Liver (tissue), 9 donors: ENCODE measurements around the gene CDH6. TPM values are rescaled to one million over a fixed set of nuclear protein-coding genes. Genes with fewer than 3 reads are reported as not detected.
A peak's percentile ranks its signal among the peaks of the same experiment; 100 is the strongest.

Experiments
- DNase-seq: peaks from one replicate; pipeline ENCODE4 v3.0.0-alpha.2; 2017; ENCODE audit warnings: low spot score
- H3K27ac ChIP-seq, 2 donors: one replicate each; pipeline ENCODE4 v1.7.0; 2013; ENCODE audit warnings: inconsistent platforms in 2 of 2, low read length in 2 of 2, control low read depth in 1 of 2, low read depth in 1 of 2, mild to moderate bottlenecking in 1 of 2
- H3K27me3 ChIP-seq, 4 donors: one replicate each; pipeline versions ENCODE4 v1.6.1 to v1.7.0; 2013; ENCODE audit warnings: low read length in 3 of 4, inconsistent platforms in 1 of 4, mild to moderate bottlenecking in 1 of 4, moderate library complexity in 1 of 4; ENCODE audit not compliant: control insufficient read depth in 4 of 4, insufficient read depth in 4 of 4
- H3K36me3 ChIP-seq, 4 donors: one replicate each; pipeline versions ENCODE4 v1.6.1 to v1.7.0; 2013; ENCODE audit warnings: low read length in 3 of 4, mild to moderate bottlenecking in 3 of 4, low read depth in 1 of 4, moderate library complexity in 1 of 4; ENCODE audit not compliant: control insufficient read depth in 4 of 4, insufficient read depth in 3 of 4
- H3K4me1 ChIP-seq, 4 donors: one replicate each; pipeline versions ENCODE4 v1.6.1 to v1.7.0; 2013; ENCODE audit warnings: low read length in 3 of 4, mild to moderate bottlenecking in 3 of 4, moderate library complexity in 1 of 4; ENCODE audit not compliant: control insufficient read depth in 4 of 4, insufficient read depth in 4 of 4
- H3K4me3 ChIP-seq, 3 donors: one replicate each; pipeline versions ENCODE4 v1.6.1 to v1.7.0; 2013; ENCODE audit warnings: low read length in 3 of 3, control low read depth in 1 of 3, low read depth in 1 of 3, mild to moderate bottlenecking in 1 of 3
- H3K9ac ChIP-seq, 2 donors: one replicate each; pipeline ENCODE4 v1.7.0; 2013; ENCODE audit warnings: low read length in 2 of 2, mild to moderate bottlenecking in 2 of 2, moderate library complexity in 2 of 2, control low read depth in 1 of 2, low read depth in 1 of 2
- H3K9me3 ChIP-seq, 4 donors: one replicate each; pipeline versions ENCODE4 v1.6.1 to v1.7.0; 2013; ENCODE audit warnings: low read length in 3 of 4; ENCODE audit not compliant: control insufficient read depth in 4 of 4
- ATF3 ChIP-seq: IDR thresholded peaks from 2 replicates; pipeline ENCODE4 v1.6.1; 2016; ENCODE audit warnings: antibody characterized with exemption
- CTCF ChIP-seq: fragments of 150-350 bp; IDR thresholded peaks from 2 replicates; pipeline ENCODE4 v1.5.1; 2017; ENCODE audit warnings: improper control_type of control experiment, low read depth, low read length; ENCODE audit not compliant: missing input control
- EGR1 ChIP-seq, 2 donors: IDR thresholded peaks; 2 replicates each; pipeline ENCODE4 v1.6.1; 2016 to 2018; ENCODE audit warnings: antibody characterized with exemption in 2 of 2, low read depth in 2 of 2
- FOXA1 ChIP-seq: IDR thresholded peaks from 2 replicates; pipeline ENCODE4 v1.6.1; 2016; ENCODE audit warnings: antibody characterized with exemption
- FOXA2 ChIP-seq: IDR thresholded peaks from 2 replicates; pipeline ENCODE4 v1.6.1; 2016; ENCODE audit warnings: antibody characterized with exemption
- GABPA ChIP-seq, 2 donors: IDR thresholded peaks in 1 of 2; conservative IDR thresholded peaks in 1 of 2; 2 replicates each; pipeline ENCODE4 v1.6.1; 2016; ENCODE audit warnings: antibody characterized with exemption in 2 of 2, mild to moderate bottlenecking in 1 of 2, moderate library complexity in 1 of 2
- HNF4A ChIP-seq, 2 donors: conservative IDR thresholded peaks; 2 replicates each; pipeline ENCODE4 v1.6.1; 2016; ENCODE audit warnings: antibody characterized with exemption in 2 of 2, mild to moderate bottlenecking in 2 of 2
- HNF4G ChIP-seq: IDR thresholded peaks from 2 replicates; pipeline ENCODE4 v1.6.1; 2016; ENCODE audit warnings: antibody characterized with exemption
- JUND ChIP-seq, 2 donors: IDR thresholded peaks; 2 replicates each; pipeline ENCODE4 v1.6.1; 2016; ENCODE audit warnings: antibody characterized with exemption in 2 of 2
- MAX ChIP-seq: IDR thresholded peaks from 2 replicates; pipeline ENCODE4 v1.6.1; 2016; ENCODE audit warnings: antibody characterized with exemption
- NR2F2 ChIP-seq: IDR thresholded peaks from 2 replicates; pipeline ENCODE4 v1.6.1; 2016; ENCODE audit warnings: antibody characterized with exemption
- RAD21 ChIP-seq, 2 donors: IDR thresholded peaks; 2 replicates each; pipeline ENCODE4 v1.6.1; 2016; ENCODE audit warnings: antibody characterized with exemption in 2 of 2, mild to moderate bottlenecking in 2 of 2
- REST ChIP-seq: IDR thresholded peaks from 2 replicates; pipeline ENCODE4 v1.6.1; 2016; ENCODE audit warnings: antibody characterized with exemption, mild to moderate bottlenecking
- RXRA ChIP-seq, 2 donors: IDR thresholded peaks; 2 replicates each; pipeline ENCODE4 v1.6.1; 2017 to 2018; ENCODE audit warnings: antibody characterized with exemption in 2 of 2, mild to moderate bottlenecking in 1 of 2
- SP1 ChIP-seq: IDR thresholded peaks from 2 replicates; pipeline ENCODE4 v1.6.1; 2018; ENCODE audit warnings: antibody characterized with exemption, mild to moderate bottlenecking
- TAF1 ChIP-seq: conservative IDR thresholded peaks from 2 replicates; pipeline ENCODE4 v1.6.1; 2016; ENCODE audit warnings: antibody characterized with exemption, mild to moderate bottlenecking
- YY1 ChIP-seq: IDR thresholded peaks from 2 replicates; pipeline ENCODE4 v1.6.1; 2016; ENCODE audit warnings: antibody characterized with exemption, mild to moderate bottlenecking
- ZBTB33 ChIP-seq: IDR thresholded peaks from 2 replicates; pipeline ENCODE4 v1.6.1; 2016; ENCODE audit warnings: antibody characterized with exemption
- WGBS: extraction: QIAGEN DNeasy Blood & Tissue Kit; methylation state at CpG from one replicate; pipeline ENCODE4 v1.1.7; 2013; 5-methylcytosine and 5-hydroxymethylcytosine counted together
- polyA plus RNA-seq, 2 donors: library from polyadenylated mRNA; stranded (reverse) in 1 of 2; unstranded in 1 of 2; fragments of 200-250 nt in 1 of 2; fragments of >200 nt in 1 of 2; fragmentation: Nextera tagmentation in 1 of 2; extraction: Ambion mirVana in 1 of 2; gene quantifications; one replicate each; pipeline versions ENCODE4 v1.2.1 to v1.2.3, GENCODE V29; 2013 to 2015
- total RNA-seq, 2 donors: library from RNA; depleted of rRNA; stranded (reverse); fragments of >200 nt; gene quantifications; one replicate each; pipeline ENCODE4 v1.2.3, GENCODE V29; 2014
- donor health status: healthy.
- donor health status: healthy.
- donor health status: healthy.
- donor health status: healthy.
- donor health status: healthy.

Gene CDH6
- total and polyA plus RNA-seq, 4 donors: 0.18 to 3.7 (median 0.84) TPM

- no peaks in the 10 kb centered on the region for H3K4me1 ChIP-seq
- no peak overlapping the region for H3K9ac ChIP-seq
- DNase-seq: no peak
- H3K27me3 ChIP-seq: no peaks in the 10 kb centered on the region
- no peak overlapping the region for H3K27ac ChIP-seq
- no peaks in the 10 kb centered on the region for H3K9me3 ChIP-seq
- TF ChIP-seq HNF4A (conservative IDR thresholded peaks at IDR 0.05) (no peak), REST (peak; percentile 28), CTCF (peak; percentile 72), RAD21 (IDR thresholded peaks at IDR 0.05) (peak; percentile 80 to 83), FOXA1 (no peak), TAF1 (no peak), SP1 (no peak)
- 18% methylated on average over 5 of the region's 5 CpGs for WGBS
- H3K4me3 ChIP-seq: no peak overlapping the region
- no peaks in the 10 kb centered on the region for H3K36me3 ChIP-seq
These were observed 6.7 kb upstream of the CDH6 start for GRCh38 chr5:31186672-31187267.

GRCh38 chr5:31187591-31187990 is 5.9 kb upstream of the CDH6 start:
- no peak overlapping the region for H3K4me3 ChIP-seq
- H3K27ac ChIP-seq: no peak overlapping the region
- H3K36me3 ChIP-seq: no peaks in the 10 kb centered on the region
- H3K4me1 ChIP-seq: no peaks in the 10 kb centered on the region
- WGBS: 77% methylated on average over 7 of the region's 7 CpGs
- DNase-seq: no peak
- H3K9ac ChIP-seq: no peak overlapping the region
- H3K27me3 ChIP-seq: peaks cover 0 to 5% (median 3%) of the 10 kb centered on the region in 4 donors
- TF ChIP-seq HNF4G (no peak), ATF3 (no peak), JUND (IDR thresholded peaks at IDR 0.05) (no peak), TAF1 (no peak), HNF4A (conservative IDR thresholded peaks at IDR 0.05) (no peak), YY1 (no peak), GABPA (IDR thresholded peaks at IDR 0.05 in 1 of 2, conservative IDR thresholded peaks at IDR 0.05 in 1 of 2) (no peak), ZBTB33 (no peak), FOXA2 (no peak), SP1 (no peak), REST (no peak), CTCF (no peak), EGR1 (IDR thresholded peaks at IDR 0.05; ENCODE audit: low read depth in 2 of 2) (no peak), NR2F2 (no peak), MAX (no peak), FOXA1 (no peak), RAD21 (IDR thresholded peaks at IDR 0.05) (no peak), RXRA (IDR thresholded peaks at IDR 0.05) (no peak)
- H3K9me3 ChIP-seq: no peaks in the 10 kb centered on the region
